ENCODE results near the gene CYB561A3.

- TF ChIP-seq, protein P1, sequence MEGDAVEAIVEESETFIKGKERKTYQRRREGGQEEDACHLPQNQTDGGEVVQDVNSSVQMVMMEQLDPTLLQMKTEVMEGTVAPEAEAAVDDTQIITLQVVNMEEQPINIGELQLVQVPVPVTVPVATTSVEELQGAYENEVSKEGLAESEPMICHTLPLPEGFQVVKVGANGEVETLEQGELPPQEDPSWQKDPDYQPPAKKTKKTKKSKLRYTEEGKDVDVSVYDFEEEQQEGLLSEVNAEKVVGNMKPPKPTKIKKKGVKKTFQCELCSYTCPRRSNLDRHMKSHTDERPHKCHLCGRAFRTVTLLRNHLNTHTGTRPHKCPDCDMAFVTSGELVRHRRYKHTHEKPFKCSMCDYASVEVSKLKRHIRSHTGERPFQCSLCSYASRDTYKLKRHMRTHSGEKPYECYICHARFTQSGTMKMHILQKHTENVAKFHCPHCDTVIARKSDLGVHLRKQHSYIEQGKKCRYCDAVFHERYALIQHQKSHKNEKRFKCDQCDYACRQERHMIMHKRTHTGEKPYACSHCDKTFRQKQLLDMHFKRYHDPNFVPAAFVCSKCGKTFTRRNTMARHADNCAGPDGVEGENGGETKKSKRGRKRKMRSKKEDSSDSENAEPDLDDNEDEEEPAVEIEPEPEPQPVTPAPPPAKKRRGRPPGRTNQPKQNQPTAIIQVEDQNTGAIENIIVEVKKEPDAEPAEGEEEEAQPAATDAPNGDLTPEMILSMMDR (IDR thresholded peaks at IDR 0.05) = no peak
- TF ChIP-seq POLR2A (IDR thresholded peaks at IDR 0.05) = no peak
Observed at GRCh38 chr11:61334434-61335354, 27.0 kb downstream of the CYB561A3 start.
